Astrocyte (in vitro differentiated cells and primary cell): ENCODE data around the gene FSTL4.

Experiments
- EZH2 ChIP-seq: IDR thresholded peaks from 2 replicates; pipeline ENCODE4 v1.6.1; 2012; ENCODE audit warnings: mild to moderate bottlenecking, low read length, inconsistent platforms; ENCODE audit not compliant: insufficient read depth
- TF ChIP-seq, protein P1 (sequence below): IDR thresholded peaks from 2 replicates; pipeline ENCODE4 v1.5.1; 2011; ENCODE audit warnings: low read depth, mild to moderate bottlenecking, inconsistent platforms, low read length, moderate library complexity; ENCODE audit not compliant: insufficient read depth

DNA sequence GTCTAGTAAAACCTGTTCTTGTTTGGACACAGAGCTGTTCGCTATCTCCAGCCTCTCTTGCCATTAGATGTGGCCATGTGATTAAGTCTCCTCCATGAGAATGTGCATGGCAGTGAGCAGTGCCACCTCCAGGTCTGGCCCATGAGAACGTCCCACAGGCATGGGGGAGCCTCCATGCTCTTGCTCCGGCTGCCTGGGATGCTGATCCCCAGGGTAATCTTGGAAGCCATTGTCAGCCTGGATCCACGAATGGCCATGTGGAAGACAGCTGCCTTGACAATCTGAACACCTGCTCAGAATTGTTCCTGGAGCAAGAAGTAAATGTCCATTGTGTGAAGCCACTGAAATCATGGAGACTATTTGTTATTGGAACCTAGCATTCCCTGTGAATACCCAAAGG lies 83.5 kb downstream of the FSTL4 start:
- TF ChIP-seq, protein P1, sequence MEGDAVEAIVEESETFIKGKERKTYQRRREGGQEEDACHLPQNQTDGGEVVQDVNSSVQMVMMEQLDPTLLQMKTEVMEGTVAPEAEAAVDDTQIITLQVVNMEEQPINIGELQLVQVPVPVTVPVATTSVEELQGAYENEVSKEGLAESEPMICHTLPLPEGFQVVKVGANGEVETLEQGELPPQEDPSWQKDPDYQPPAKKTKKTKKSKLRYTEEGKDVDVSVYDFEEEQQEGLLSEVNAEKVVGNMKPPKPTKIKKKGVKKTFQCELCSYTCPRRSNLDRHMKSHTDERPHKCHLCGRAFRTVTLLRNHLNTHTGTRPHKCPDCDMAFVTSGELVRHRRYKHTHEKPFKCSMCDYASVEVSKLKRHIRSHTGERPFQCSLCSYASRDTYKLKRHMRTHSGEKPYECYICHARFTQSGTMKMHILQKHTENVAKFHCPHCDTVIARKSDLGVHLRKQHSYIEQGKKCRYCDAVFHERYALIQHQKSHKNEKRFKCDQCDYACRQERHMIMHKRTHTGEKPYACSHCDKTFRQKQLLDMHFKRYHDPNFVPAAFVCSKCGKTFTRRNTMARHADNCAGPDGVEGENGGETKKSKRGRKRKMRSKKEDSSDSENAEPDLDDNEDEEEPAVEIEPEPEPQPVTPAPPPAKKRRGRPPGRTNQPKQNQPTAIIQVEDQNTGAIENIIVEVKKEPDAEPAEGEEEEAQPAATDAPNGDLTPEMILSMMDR, result no peak
- no peak for TF ChIP-seq EZH2
